Measurements from ENCODE around the gene RTEL1.

DNA sequence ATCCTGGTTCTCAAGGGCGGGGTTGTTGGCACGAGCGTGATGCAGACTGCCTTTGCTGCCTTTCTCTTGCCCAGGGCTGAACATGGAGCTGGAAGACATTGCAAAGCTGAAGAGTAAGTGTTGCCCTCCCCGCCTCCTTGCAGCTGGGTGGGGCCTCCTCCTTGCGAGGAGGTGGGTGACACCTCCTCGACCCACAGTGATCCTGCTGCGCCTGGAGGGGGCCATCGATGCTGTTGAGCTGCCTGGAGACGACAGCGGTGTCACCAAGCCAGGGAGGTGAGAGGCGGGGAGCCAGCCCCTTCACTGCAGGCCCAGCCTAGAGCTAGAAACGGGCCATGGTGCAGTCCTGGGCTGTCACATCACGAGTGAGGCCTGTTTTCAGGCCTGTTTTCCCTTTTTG is 20.0 kb downstream of the RTEL1 start:
- TF ChIP-seq, protein P1, sequence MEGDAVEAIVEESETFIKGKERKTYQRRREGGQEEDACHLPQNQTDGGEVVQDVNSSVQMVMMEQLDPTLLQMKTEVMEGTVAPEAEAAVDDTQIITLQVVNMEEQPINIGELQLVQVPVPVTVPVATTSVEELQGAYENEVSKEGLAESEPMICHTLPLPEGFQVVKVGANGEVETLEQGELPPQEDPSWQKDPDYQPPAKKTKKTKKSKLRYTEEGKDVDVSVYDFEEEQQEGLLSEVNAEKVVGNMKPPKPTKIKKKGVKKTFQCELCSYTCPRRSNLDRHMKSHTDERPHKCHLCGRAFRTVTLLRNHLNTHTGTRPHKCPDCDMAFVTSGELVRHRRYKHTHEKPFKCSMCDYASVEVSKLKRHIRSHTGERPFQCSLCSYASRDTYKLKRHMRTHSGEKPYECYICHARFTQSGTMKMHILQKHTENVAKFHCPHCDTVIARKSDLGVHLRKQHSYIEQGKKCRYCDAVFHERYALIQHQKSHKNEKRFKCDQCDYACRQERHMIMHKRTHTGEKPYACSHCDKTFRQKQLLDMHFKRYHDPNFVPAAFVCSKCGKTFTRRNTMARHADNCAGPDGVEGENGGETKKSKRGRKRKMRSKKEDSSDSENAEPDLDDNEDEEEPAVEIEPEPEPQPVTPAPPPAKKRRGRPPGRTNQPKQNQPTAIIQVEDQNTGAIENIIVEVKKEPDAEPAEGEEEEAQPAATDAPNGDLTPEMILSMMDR (IDR thresholded peaks at IDR 0.05), result no peak
- TF ChIP-seq POLR2A (IDR thresholded peaks at IDR 0.05), result no peak
